Measurements from ENCODE around the gene SCN7A. TPM values are rescaled to one million over a fixed set of nuclear protein-coding genes. Genes with fewer than 3 reads are reported as not detected.

Gene SCN7A
- total RNA-seq, 1 donor from 2014 or later: 97.1 TPM

DNA sequence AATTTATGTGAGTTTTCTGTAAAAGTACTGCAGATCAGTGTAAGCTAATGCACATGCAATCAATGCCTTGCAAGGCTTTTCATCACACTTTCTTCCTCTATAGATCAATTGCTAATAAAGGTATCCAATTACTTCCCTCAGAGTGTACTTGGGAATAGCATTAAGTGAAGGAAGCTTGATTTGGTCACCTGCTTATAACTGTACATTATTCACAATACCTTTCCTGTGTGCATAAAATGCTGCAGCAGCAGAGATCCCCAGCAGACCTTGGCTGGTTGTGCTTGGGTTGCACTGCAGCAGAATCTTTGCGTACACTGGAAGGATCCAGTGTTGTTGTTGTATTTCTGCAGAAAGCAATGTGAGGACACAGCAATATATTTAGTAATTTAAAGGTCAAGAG is 99.8 kb downstream of the SCN7A start:
- ATAC-seq (no peak), DNase-seq (no peak)
- intact Hi-C loops (cut with DNase I): no loop called here
- no peak for TF ChIP-seq CTCF (IDR thresholded peaks at IDR 0.05)
- Histone ChIP-seq H3K9me3 (no peaks in the 10 kb centered on the region), H3K36me3 (no peaks in the 10 kb centered on the region), H3K4me1 (no peaks in the 10 kb centered on the region), H3K27me3 (no peaks in the 10 kb centered on the region), H3K27ac (no peak overlapping the region), H3K4me3 (no peak overlapping the region)

DNA sequence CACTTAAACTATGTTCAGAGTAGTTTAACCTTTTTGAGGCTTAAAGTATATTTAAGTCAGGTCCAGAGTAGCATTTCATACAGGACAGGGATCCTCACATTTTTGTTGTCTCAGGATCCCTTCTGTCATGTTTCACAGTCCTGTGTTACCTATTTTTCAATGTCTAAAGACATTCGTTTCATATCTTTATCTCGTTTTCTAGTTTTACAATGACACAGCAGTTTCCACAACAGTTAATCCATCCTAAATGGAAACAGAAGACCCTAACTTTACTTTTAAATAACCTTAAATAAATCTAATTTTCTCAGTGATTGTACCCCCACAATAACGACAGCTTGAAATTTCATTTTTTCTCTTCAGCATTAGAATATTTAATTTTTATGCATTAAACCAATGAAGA is 101.0 kb downstream of the SCN7A start:
- no peaks in the 10 kb centered on the region for H3K9me3 ChIP-seq
- H3K4me1 ChIP-seq: no peaks in the 10 kb centered on the region
- no peak overlapping the region for H3K27ac ChIP-seq
- no peak for TF ChIP-seq CTCF (IDR thresholded peaks at IDR 0.05)
- H3K27me3 ChIP-seq: no peaks in the 10 kb centered on the region
- intact Hi-C loops (cut with DNase I): no loop called here
- ATAC-seq (no peak), DNase-seq (no peak)
- no peaks in the 10 kb centered on the region for H3K36me3 ChIP-seq
- H3K4me3 ChIP-seq: no peak overlapping the region

DNA sequence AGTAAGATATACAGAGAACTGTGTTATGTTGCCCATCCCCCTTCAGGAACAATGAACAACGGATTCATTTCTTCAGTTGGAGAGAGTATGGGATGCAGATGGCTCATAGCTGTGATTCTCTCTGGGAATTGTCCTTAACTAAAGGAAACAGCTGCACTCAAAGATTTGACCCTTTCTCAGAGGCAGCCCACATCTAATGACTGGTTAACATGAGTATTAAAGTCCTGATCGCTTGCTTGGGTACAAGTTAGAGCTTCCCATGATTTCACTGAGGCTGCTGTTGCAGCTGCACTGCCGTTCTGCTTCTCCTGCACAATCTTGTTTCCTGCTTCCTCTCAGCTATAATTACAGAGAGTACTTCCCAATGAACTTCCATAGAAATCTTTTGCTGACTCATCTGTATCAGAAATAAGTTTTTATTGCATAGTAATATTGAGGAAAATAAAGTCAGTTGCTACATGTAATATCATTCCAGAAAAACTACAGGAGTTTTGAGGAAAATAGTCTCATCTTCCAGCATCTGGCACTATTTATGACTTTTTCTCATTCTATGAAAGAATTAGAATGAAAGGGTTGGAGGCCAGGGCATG is 105.5 kb downstream of the SCN7A start:
- no peaks in the 10 kb centered on the region for H3K9me3 ChIP-seq
- ATAC-seq: no peak
- H3K4me3 ChIP-seq: no peak overlapping the region
- TF ChIP-seq CTCF (IDR thresholded peaks at IDR 0.05): no peak
- H3K27me3 ChIP-seq: no peaks in the 10 kb centered on the region
- intact Hi-C loops (cut with DNase I): no loop called here
- no peak for DNase-seq
- no peak overlapping the region for H3K27ac ChIP-seq
- no peaks in the 10 kb centered on the region for H3K4me1 ChIP-seq
- no peaks in the 10 kb centered on the region for H3K36me3 ChIP-seq

GRCh38 chr2:166385313-166385712 is 108.7 kb downstream of the SCN7A start:
- no peaks in the 10 kb centered on the region for H3K4me1 ChIP-seq
- no peaks in the 10 kb centered on the region for H3K9me3 ChIP-seq
- no peak for TF ChIP-seq CTCF (IDR thresholded peaks at IDR 0.05)
- no peaks in the 10 kb centered on the region for H3K36me3 ChIP-seq
- no peaks in the 10 kb centered on the region for H3K27me3 ChIP-seq
- ATAC-seq: no peak
- no peak for DNase-seq
- intact Hi-C loops (cut with DNase I): no loop called here
- no peak overlapping the region for H3K27ac ChIP-seq
- H3K4me3 ChIP-seq: no peak overlapping the region

GRCh38 chr2:166384774-166385173 is 109.3 kb downstream of the SCN7A start:
- intact Hi-C loops (cut with DNase I): no loop called here

More at GRCh38 chr2:166384774-166385173, 109.3 kb downstream of the SCN7A start:
- TF ChIP-seq CTCF (IDR thresholded peaks at IDR 0.05): peak; percentile 42
- Histone ChIP-seq H3K27me3 (no peaks in the 10 kb centered on the region), H3K36me3 (no peaks in the 10 kb centered on the region), H3K27ac (no peak overlapping the region), H3K4me3 (no peak overlapping the region), H3K4me1 (no peaks in the 10 kb centered on the region), H3K9me3 (no peaks in the 10 kb centered on the region)
- DNase-seq: no peak
- ATAC-seq: no peak

All from upper lobe of right lung (tissue), 1 donor.